Panc1 (cell line): Measurements from ENCODE around the gene ANO2. TPM values are rescaled to one million over a fixed set of nuclear protein-coding genes. Genes with fewer than 3 reads are reported as not detected.

Experiments used
- ATAC-seq: fragments of 200-7000 bp; cut with Tn5 transposase; 2 replicates; pipeline ENCODE4 v1.9.1; 2020; ENCODE audit warnings: mild to moderate bottlenecking, moderate library complexity
- BruUV-seq: library from RNA; stranded (reverse); fragments of 400-500 nt; replicated peaks from 2 replicates; lab custom pipeline; 2021; lab: Mats Ljungman, UMichigan
- CTCF ChIA-PET: fragments of 300-600 bp; sonication (Branson Sonifier 250); formaldehyde crosslinking; loops from one replicate; lab custom pipeline; 2022; ENCODE audit warnings: antibody characterized with exemption; lab: Charles Lee
- POLR2A ChIA-PET: fragments of 300-600 bp; sonication (Branson Sonifier 250); formaldehyde crosslinking; loops from one replicate; lab custom pipeline; 2022; ENCODE audit warnings: antibody characterized with exemption; lab: Charles Lee
- DNase-seq: peaks from one replicate; pipeline ENCODE4 v3.0.0-alpha.2; 2010; ENCODE audit warnings: low read depth, low spot score
- H3K27ac ChIP-seq: 2 replicates; pipeline ENCODE4 v1.5.1; 2011; ENCODE audit warnings: mild to moderate bottlenecking, low read length, inconsistent platforms
- H3K27me3 ChIP-seq: fragments of 200-500 bp; sonication (Bioruptor generic); 2 replicates; pipeline ENCODE4 v1.6.0; 2014; ENCODE audit warnings: low read length, inconsistent platforms; ENCODE audit not compliant: control insufficient read depth, insufficient read depth
- H3K36me3 ChIP-seq: fragments of 200-500 bp; sonication (Bioruptor generic); 2 replicates; pipeline ENCODE4 v1.5.1; 2014; ENCODE audit warnings: inconsistent platforms, mild to moderate bottlenecking, low read length, moderate library complexity; ENCODE audit not compliant: control insufficient read depth, insufficient read depth
- H3K4me1 ChIP-seq: 2 replicates; pipeline ENCODE4 v1.5.1; 2011; ENCODE audit warnings: inconsistent platforms, mild to moderate bottlenecking, low read length, moderate library complexity; ENCODE audit not compliant: control insufficient read depth, insufficient read depth
- H3K4me3 ChIP-seq, 2 experiments: 2 replicates each; pipeline ENCODE4 v1.5.1; 2011 to 2012; ENCODE audit warnings: low read depth in 2 of 2, low read length in 2 of 2, mild to moderate bottlenecking in 2 of 2, inconsistent platforms in 1 of 2, moderate library complexity in 1 of 2
- H3K9me3 ChIP-seq: fragments of 200-500 bp; sonication (Bioruptor generic); 2 replicates; pipeline ENCODE4 v1.5.1; 2014; ENCODE audit warnings: low read depth, mild to moderate bottlenecking, inconsistent platforms, low read length, moderate library complexity; ENCODE audit not compliant: control insufficient read depth, insufficient read depth
- CTCF ChIP-seq: fragments of 450-650 bp; IDR thresholded peaks from 2 replicates; pipeline ENCODE4 v1.5.1; 2017; ENCODE audit warnings: mild to moderate bottlenecking
- POLR2AphosphoS5 ChIP-seq: IDR thresholded peaks from 2 replicates; pipeline ENCODE4 v1.6.1; 2012; ENCODE audit warnings: mild to moderate bottlenecking, low read depth, low read length, moderate library complexity
- REST ChIP-seq, 2 experiments: IDR thresholded peaks; 2 replicates each; pipeline ENCODE4 v1.6.1; 2011 to 2012; ENCODE audit warnings: low read depth in 2 of 2, control low read depth in 1 of 2, low read length in 1 of 2, mild to moderate bottlenecking in 1 of 2, moderate library complexity in 1 of 2; ENCODE audit not compliant: insufficient read depth in 1 of 2
- SIN3A ChIP-seq: IDR thresholded peaks from 2 replicates; pipeline ENCODE4 v1.6.1; 2012; ENCODE audit warnings: low read depth, mild to moderate bottlenecking, low read length, moderate library complexity, borderline replicate concordance; ENCODE audit not compliant: insufficient read depth
- TCF7L2 ChIP-seq: IDR thresholded peaks from 2 replicates; pipeline ENCODE4 v1.6.1; 2011; ENCODE audit warnings: mild to moderate bottlenecking, low read depth, low read length, inconsistent platforms
- in situ Hi-C: cut with HindIII; loops from 2 replicates; pipeline ENCODE4 v1.10.0; 2016; ENCODE audit warnings: low sequenced_read_pairs, low pct_unique_long_range_greater_than_20kb
- intact Hi-C: fragments of 100-400 bp; cut with micrococcal nuclease; formaldehyde crosslinking; loops from one replicate; pipeline ENCODE4 v1.10.0; 2022; ENCODE audit not compliant: unreplicated experiment
- total RNA-seq: library from RNA; stranded (reverse); gene quantifications from one replicate; pipeline ENCODE4 v1.2.1, GENCODE V29; 2021; ENCODE audit not compliant: unreplicated experiment

The ANO2 gene
- total RNA-seq, 1 experiment from 2014 or later: not detected

- no TSS peak for BruUV-seq
- intact Hi-C loops (loop anchor here (1.0 kb wide), 1 partner anchor 51 kb away; no protein-coding TSS in a partner anchor), in situ Hi-C loops (no loop called here)
- no peaks in the 10 kb centered on the region; the same call in 1 of the 2 replicates for H3K27me3 ChIP-seq
- DNase-seq (peak; percentile 42), ATAC-seq (peak; percentile 97)
- no peak overlapping the region for H3K4me3 ChIP-seq
- TF ChIP-seq SIN3A (no peak), REST (IDR thresholded peaks at IDR 0.05; ENCODE audit: insufficient read depth in 1 of 2, low read depth in 2 of 2, low read length in 1 of 2) (no peak), CTCF (peak; percentile 95)
- ChIA-PET POLR2A (no interaction called here), CTCF (interaction anchor here (0.5 to 3.6 kb wide), 6 partner anchors 10 to 296 kb away, joined by 4 to 34 read pairs (median 5); no protein-coding TSS in a partner anchor)
- H3K9me3 ChIP-seq: no peaks in the 10 kb centered on the region
- H3K36me3 ChIP-seq: no peaks in the 10 kb centered on the region
- no peaks in the 10 kb centered on the region for H3K4me1 ChIP-seq
- H3K27ac ChIP-seq: no peak overlapping the region
These were observed 43.6 kb upstream of the ANO2 start for GRCh38 chr12:5988659-5989116.

GRCh38 chr12:5988088-5988487 lies 43.0 kb upstream of the ANO2 start:
- Histone ChIP-seq H3K4me3 (no peak overlapping the region), H3K27ac (no peak overlapping the region), H3K9me3 (no peaks in the 10 kb centered on the region), H3K36me3 (no peaks in the 10 kb centered on the region), H3K27me3 (no peaks in the 10 kb centered on the region; the same call in 1 of the 2 replicates), H3K4me1 (no peaks in the 10 kb centered on the region)
- intact Hi-C loops: loop anchor here (1.0 kb wide), 1 partner anchor 51 kb away; no protein-coding TSS in a partner anchor
- no peak for DNase-seq
- in situ Hi-C loops: no loop called here
- no peak for ATAC-seq
- no TSS peak for BruUV-seq
- ChIA-PET CTCF (interaction anchor here (0.5 to 3.6 kb wide), 5 partner anchors 9 to 297 kb away, joined by 4 to 34 read pairs (median 5); no protein-coding TSS in a partner anchor), POLR2A (interaction anchor here (0.6 kb wide), 1 partner anchor 296 kb away, joined by 7 read pairs; no protein-coding TSS in a partner anchor)
- TF ChIP-seq SIN3A: no peak
- TF ChIP-seq REST (IDR thresholded peaks at IDR 0.05; ENCODE audit: insufficient read depth in 1 of 2, low read depth in 2 of 2, low read length in 1 of 2): no peak
- no peak for TF ChIP-seq TCF7L2
- TF ChIP-seq POLR2AphosphoS5: no peak
- TF ChIP-seq CTCF: no peak
